Neural progenitor cell (in vitro differentiated cells): Measurements from ENCODE around the gene CYP3A5. TPM values are rescaled to one million over a fixed set of nuclear protein-coding genes. Genes with fewer than 3 reads are reported as not detected.

Experiments
- DNase-seq: peaks from one replicate; pipeline ENCODE4 v3.0.0-alpha.2; 2016; ENCODE audit warnings: low spot score
- H2AFZ ChIP-seq: fragments of 200-600 bp; sonication (generic); replicated peaks from 2 replicates; pipeline ENCODE4 v1.6.1; 2016; ENCODE audit warnings: antibody characterized with exemption
- H3F3A ChIP-seq: fragments of 200-600 bp; sonication (generic); 2 replicates; pipeline ENCODE4 v1.6.1; 2016; ENCODE audit warnings: antibody characterized with exemption, low read depth
- H3K27ac ChIP-seq: fragments of 200-600 bp; sonication (generic); 2 replicates; pipeline ENCODE4 v1.5.1; 2016; ENCODE audit warnings: mild to moderate bottlenecking
- H3K27me3 ChIP-seq: fragments of 200-600 bp; sonication (generic); 2 replicates; pipeline ENCODE4 v1.6.1; 2016; ENCODE audit warnings: mild to moderate bottlenecking, moderate library complexity
- H3K36me3 ChIP-seq: fragments of 200-600 bp; sonication (generic); 2 replicates; pipeline ENCODE4 v1.5.1; 2016
- H3K4me1 ChIP-seq: fragments of 200-600 bp; sonication (generic); 2 replicates; pipeline ENCODE4 v1.6.1; 2016; ENCODE audit warnings: mixed run types
- H3K4me2 ChIP-seq: fragments of 200-600 bp; sonication (generic); 2 replicates; pipeline ENCODE4 v1.6.1; 2016
- H3K4me3 ChIP-seq: fragments of 200-600 bp; sonication (generic); 2 replicates; pipeline ENCODE4 v1.5.1; 2016
- H3K79me2 ChIP-seq: fragments of 200-600 bp; sonication (generic); 2 replicates; pipeline ENCODE4 v1.6.1; 2016; ENCODE audit warnings: low read depth
- H3K9ac ChIP-seq: fragments of 200-600 bp; sonication (generic); 2 replicates; pipeline ENCODE4 v1.6.1; 2016
- H3K9me3 ChIP-seq: fragments of 200-600 bp; sonication (generic); 2 replicates; pipeline ENCODE4 v1.5.1; 2016; ENCODE audit warnings: low read depth
- H4K20me1 ChIP-seq: fragments of 200-600 bp; sonication (generic); 2 replicates; pipeline ENCODE4 v1.6.1; 2016; ENCODE audit warnings: low read depth
- H3K27ac Mint-ChIP-seq: 3 replicates; pipeline ENCODE4 v1.8.0; 2021; ENCODE audit warnings: mixed read lengths
- H3K27me3 Mint-ChIP-seq: 2 replicates; pipeline ENCODE4 v1.8.0; 2022; ENCODE audit warnings: low read depth, mild to moderate bottlenecking, inconsistent platforms, moderate library complexity, mixed read lengths; ENCODE audit not compliant: insufficient read depth
- H3K36me3 Mint-ChIP-seq: 3 replicates; pipeline ENCODE4 v1.8.0; 2021; ENCODE audit warnings: mixed read lengths
- H3K4me1 Mint-ChIP-seq: 3 replicates; pipeline ENCODE4 v1.8.0; 2021; ENCODE audit warnings: mixed read lengths
- H3K4me3 Mint-ChIP-seq: 3 replicates; pipeline ENCODE4 v1.8.0; 2021; ENCODE audit warnings: mild to moderate bottlenecking, moderate library complexity, mixed read lengths
- H3K9me3 Mint-ChIP-seq: 3 replicates; pipeline ENCODE4 v1.8.0; 2020; ENCODE audit warnings: mixed read lengths
- EZH2 ChIP-seq: fragments of 200-600 bp; sonication (generic); IDR thresholded peaks from 2 replicates; pipeline ENCODE4 v1.6.1; 2017; ENCODE audit warnings: antibody characterized with exemption, mild to moderate bottlenecking, moderate library complexity
- EZH2phosphoT487 ChIP-seq: fragments of 200-600 bp; sonication (generic); IDR thresholded peaks from 2 replicates; pipeline ENCODE4 v1.6.1; 2017; ENCODE audit warnings: antibody characterized with exemption
- total RNA-seq: library from RNA; depleted of rRNA; stranded (reverse); fragments of >200 nt; gene quantifications from 2 replicates; pipeline ENCODE4 v1.2.3, GENCODE V29; 2015; ENCODE audit warnings: low replicate concordance
- TF ChIP-seq, protein P1 (sequence below): fragments of 200-600 bp; sonication (generic); IDR thresholded peaks from 2 replicates; pipeline ENCODE4 v1.5.1; 2017; ENCODE audit warnings: antibody characterized with exemption, mild to moderate bottlenecking

The CYP3A5 gene
- total RNA-seq, 1 donor from 2014 or later: not detected

GRCh38 chr7:99614495-99614894 is 65.3 kb downstream of the CYP3A5 start:
- Histone ChIP-seq H3K4me2 (no peak overlapping the region), H3K27ac (no peak overlapping the region), H3K4me3 (no peak overlapping the region), H4K20me1 (no peaks in the 10 kb centered on the region), H3K9me3 (no peaks in the 10 kb centered on the region), H2AFZ (no peak overlapping the region), H3K27me3 (peaks cover 6% of the 10 kb centered on the region), H3K36me3 (no peaks in the 10 kb centered on the region), H3K4me1 (peaks cover 6% of the 10 kb centered on the region), H3K79me2 (peaks cover 16% of the 10 kb centered on the region), H3K9ac (no peak overlapping the region), H3F3A (no peaks in the 10 kb centered on the region)
- no peaks in the 10 kb centered on the region for H3K9me3 Mint-ChIP-seq
- H3K4me3 Mint-ChIP-seq: no peak overlapping the region
- TF ChIP-seq EZH2phosphoT487: no peak
- no peak for TF ChIP-seq EZH2
- TF ChIP-seq, protein P1, sequence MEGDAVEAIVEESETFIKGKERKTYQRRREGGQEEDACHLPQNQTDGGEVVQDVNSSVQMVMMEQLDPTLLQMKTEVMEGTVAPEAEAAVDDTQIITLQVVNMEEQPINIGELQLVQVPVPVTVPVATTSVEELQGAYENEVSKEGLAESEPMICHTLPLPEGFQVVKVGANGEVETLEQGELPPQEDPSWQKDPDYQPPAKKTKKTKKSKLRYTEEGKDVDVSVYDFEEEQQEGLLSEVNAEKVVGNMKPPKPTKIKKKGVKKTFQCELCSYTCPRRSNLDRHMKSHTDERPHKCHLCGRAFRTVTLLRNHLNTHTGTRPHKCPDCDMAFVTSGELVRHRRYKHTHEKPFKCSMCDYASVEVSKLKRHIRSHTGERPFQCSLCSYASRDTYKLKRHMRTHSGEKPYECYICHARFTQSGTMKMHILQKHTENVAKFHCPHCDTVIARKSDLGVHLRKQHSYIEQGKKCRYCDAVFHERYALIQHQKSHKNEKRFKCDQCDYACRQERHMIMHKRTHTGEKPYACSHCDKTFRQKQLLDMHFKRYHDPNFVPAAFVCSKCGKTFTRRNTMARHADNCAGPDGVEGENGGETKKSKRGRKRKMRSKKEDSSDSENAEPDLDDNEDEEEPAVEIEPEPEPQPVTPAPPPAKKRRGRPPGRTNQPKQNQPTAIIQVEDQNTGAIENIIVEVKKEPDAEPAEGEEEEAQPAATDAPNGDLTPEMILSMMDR: no peak
- DNase-seq: no peak
- no peak overlapping the region for H3K27ac Mint-ChIP-seq
- H3K36me3 Mint-ChIP-seq: peaks cover 3% of the 10 kb centered on the region
- peaks cover 3% of the 10 kb centered on the region for H3K27me3 Mint-ChIP-seq
- peaks cover 15% of the 10 kb centered on the region for H3K4me1 Mint-ChIP-seq

- H3K4me3 ChIP-seq: no peak overlapping the region
- no peaks in the 10 kb centered on the region for H3F3A ChIP-seq
- no peaks in the 10 kb centered on the region for H3K4me1 ChIP-seq
- H3K4me2 ChIP-seq: no peak overlapping the region
- no peaks in the 10 kb centered on the region for H3K36me3 Mint-ChIP-seq
- TF ChIP-seq EZH2 (no peak), EZH2phosphoT487 (no peak)
- TF ChIP-seq, protein P1: no peak
- no peak overlapping the region for H3K4me3 Mint-ChIP-seq
- H3K79me2 ChIP-seq: no peaks in the 10 kb centered on the region
- H3K9me3 ChIP-seq: no peaks in the 10 kb centered on the region
- H4K20me1 ChIP-seq: no peaks in the 10 kb centered on the region
- H3K27me3 ChIP-seq: peaks cover 6% of the 10 kb centered on the region
- no peak overlapping the region for H3K9ac ChIP-seq
- no peak overlapping the region for H2AFZ ChIP-seq
- H3K36me3 ChIP-seq: no peaks in the 10 kb centered on the region
- DNase-seq: no peak
- no peaks in the 10 kb centered on the region for H3K4me1 Mint-ChIP-seq
- H3K27me3 Mint-ChIP-seq: peaks cover 7% of the 10 kb centered on the region
- H3K9me3 Mint-ChIP-seq: no peaks in the 10 kb centered on the region
- no peak overlapping the region for H3K27ac Mint-ChIP-seq
- H3K27ac ChIP-seq: no peak overlapping the region
Measured at GRCh38 chr7:99607548-99607947, 72.2 kb downstream of the CYP3A5 start.

DNA sequence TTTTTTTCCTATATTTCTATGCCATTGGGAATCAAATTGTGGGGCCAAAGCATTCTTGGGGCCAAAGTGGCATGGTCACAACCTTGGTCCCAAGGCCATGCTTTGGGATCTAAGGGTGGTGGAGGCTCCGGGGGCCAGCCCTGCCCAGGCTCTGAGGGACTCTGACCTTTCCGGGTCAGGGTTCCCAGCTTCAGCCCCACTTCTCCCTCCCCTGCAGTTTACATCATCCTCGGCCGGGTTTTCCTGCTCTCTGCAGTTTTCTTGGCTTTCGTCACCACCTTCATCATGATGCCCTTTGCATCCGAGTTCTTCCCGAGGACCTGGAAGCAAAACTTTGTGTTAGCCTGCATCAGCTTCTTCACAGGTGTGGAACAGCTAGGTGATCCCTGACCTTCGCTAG is 73.3 kb downstream of the CYP3A5 start:
- Histone ChIP-seq H3F3A (no peaks in the 10 kb centered on the region), H3K4me2 (no peak overlapping the region), H3K27me3 (peaks cover 6% of the 10 kb centered on the region), H3K9ac (no peak overlapping the region), H3K27ac (no peak overlapping the region), H3K36me3 (no peaks in the 10 kb centered on the region), H3K4me3 (no peak overlapping the region), H3K4me1 (no peaks in the 10 kb centered on the region), H3K9me3 (no peaks in the 10 kb centered on the region), H4K20me1 (no peaks in the 10 kb centered on the region), H3K79me2 (no peaks in the 10 kb centered on the region), H2AFZ (no peak overlapping the region)
- no peak for TF ChIP-seq EZH2phosphoT487
- TF ChIP-seq EZH2: no peak
- Mint-ChIP-seq H3K4me3 (no peak overlapping the region), H3K27ac (no peak overlapping the region), H3K9me3 (no peaks in the 10 kb centered on the region), H3K4me1 (no peaks in the 10 kb centered on the region), H3K36me3 (no peaks in the 10 kb centered on the region), H3K27me3 (peaks cover 7% of the 10 kb centered on the region)
- no peak for DNase-seq

- H4K20me1 ChIP-seq: no peaks in the 10 kb centered on the region
- H3K4me3 Mint-ChIP-seq: no peak overlapping the region
- H3K4me1 ChIP-seq: no peaks in the 10 kb centered on the region
- H3K27ac Mint-ChIP-seq: no peak overlapping the region
- H3K27me3 ChIP-seq: peaks cover 6% of the 10 kb centered on the region
- no peaks in the 10 kb centered on the region for H3F3A ChIP-seq
- H3K9me3 ChIP-seq: no peaks in the 10 kb centered on the region
- H3K4me3 ChIP-seq: no peak overlapping the region
- H3K27ac ChIP-seq: no peak overlapping the region
- no peaks in the 10 kb centered on the region for H3K4me1 Mint-ChIP-seq
- DNase-seq: no peak
- H2AFZ ChIP-seq: no peak overlapping the region
- H3K36me3 Mint-ChIP-seq: no peaks in the 10 kb centered on the region
- no peaks in the 10 kb centered on the region for H3K36me3 ChIP-seq
- no peak for TF ChIP-seq EZH2phosphoT487
- TF ChIP-seq, protein P1: no peak
- TF ChIP-seq EZH2: no peak
- no peaks in the 10 kb centered on the region for H3K79me2 ChIP-seq
- no peak overlapping the region for H3K4me2 ChIP-seq
- H3K27me3 Mint-ChIP-seq: peaks cover 6% of the 10 kb centered on the region
- no peak overlapping the region for H3K9ac ChIP-seq
- no peaks in the 10 kb centered on the region for H3K9me3 Mint-ChIP-seq
Measured at GRCh38 chr7:99605527-99605926, 74.3 kb downstream of the CYP3A5 start.
